Loucy (cell line): ENCODE measurements around the gene KCNMA1.

Experiments
- H2AFZ ChIP-seq: fragments of 200-600 bp; sonication (generic); 2 replicates; pipeline ENCODE4 v1.6.0; 2016; ENCODE audit warnings: antibody characterized with exemption, mild to moderate bottlenecking, low read length, moderate library complexity
- H3F3A ChIP-seq: fragments of 200-600 bp; 2 replicates; pipeline ENCODE4 v1.6.0; 2016; ENCODE audit warnings: antibody characterized with exemption, low read depth, mild to moderate bottlenecking
- H3K27me3 ChIP-seq: fragments of 200-600 bp; sonication (generic); 2 replicates; pipeline ENCODE4 v1.6.1; 2014; ENCODE audit warnings: low read length, mild to moderate bottlenecking; ENCODE audit not compliant: insufficient read depth, poor library complexity, severe bottlenecking
- H3K36me3 ChIP-seq: fragments of 200-600 bp; sonication (generic); 2 replicates; pipeline ENCODE4 v1.6.1; 2016; ENCODE audit warnings: low read length; ENCODE audit not compliant: insufficient read depth
- H3K4me1 ChIP-seq: fragments of 200-600 bp; sonication (generic); 2 replicates; pipeline ENCODE4 v1.5.1; 2014; ENCODE audit warnings: low read length, mild to moderate bottlenecking; ENCODE audit not compliant: insufficient read depth, poor library complexity, severe bottlenecking
- H3K4me2 ChIP-seq: fragments of 200-600 bp; sonication (generic); 2 replicates; pipeline ENCODE4 v1.6.0; 2014; ENCODE audit warnings: antibody characterized with exemption, low read length, low read depth, mild to moderate bottlenecking; ENCODE audit not compliant: poor library complexity, severe bottlenecking
- H3K4me3 ChIP-seq: fragments of 200-600 bp; sonication (generic); 2 replicates; pipeline ENCODE4 v1.5.1; 2014; ENCODE audit warnings: low read length, mild to moderate bottlenecking, mixed read lengths; ENCODE audit not compliant: poor library complexity, severe bottlenecking
- H3K79me2 ChIP-seq: fragments of 200-600 bp; sonication (generic); 2 replicates; pipeline ENCODE4 v1.6.1; 2014; ENCODE audit warnings: low read length; ENCODE audit not compliant: insufficient read depth
- H3K9ac ChIP-seq: fragments of 200-600 bp; sonication (generic); 2 replicates; pipeline ENCODE4 v1.6.0; 2014; ENCODE audit warnings: mild to moderate bottlenecking, low read depth, low read length, moderate library complexity; ENCODE audit not compliant: poor library complexity, severe bottlenecking
- H3K9me2 ChIP-seq: fragments of 200-600 bp; sonication (generic); replicated peaks from 2 replicates; pipeline ENCODE4 v1.6.1; 2016; ENCODE audit warnings: low read depth, low read length, mixed read lengths
- H3K9me3 ChIP-seq: fragments of 200-600 bp; sonication (generic); 2 replicates; pipeline ENCODE4 v1.6.1; 2014; ENCODE audit warnings: mild to moderate bottlenecking, antibody characterized with exemption, low read length, low read depth; ENCODE audit not compliant: insufficient read depth
- H4K20me1 ChIP-seq: fragments of 200-600 bp; sonication (generic); 2 replicates; pipeline ENCODE4 v1.6.0; 2014; ENCODE audit warnings: antibody characterized with exemption, low read length, mild to moderate bottlenecking; ENCODE audit not compliant: insufficient read depth, poor library complexity, severe bottlenecking
- CTCF ChIP-seq: fragments of 200-600 bp; sonication (generic); conservative IDR thresholded peaks from 2 replicates; pipeline ENCODE4 v1.5.1; 2014; ENCODE audit warnings: mild to moderate bottlenecking, antibody characterized with exemption, low read length
- EZH2phosphoT487 ChIP-seq: fragments of 200-600 bp; IDR thresholded peaks from 2 replicates; pipeline ENCODE4 v1.6.1; 2018; ENCODE audit warnings: antibody characterized with exemption, mild to moderate bottlenecking, moderate library complexity, borderline replicate concordance

Gene KCNMA1

GRCh38 chr10:77680811-77681210, 43.2 kb upstream of the KCNMA1 start:
- Histone ChIP-seq H3K79me2 (no peaks in the 10 kb centered on the region), H2AFZ (no peak overlapping the region), H3K9me2 (no peaks in the 10 kb centered on the region), H3K36me3 (no peaks in the 10 kb centered on the region), H3K9me3 (no peaks in the 10 kb centered on the region), H3K9ac (no peak overlapping the region), H3K4me1 (no peaks in the 10 kb centered on the region), H3K27me3 (no peaks in the 10 kb centered on the region), H3F3A (no peaks in the 10 kb centered on the region), H3K4me2 (no peak overlapping the region), H4K20me1 (no peaks in the 10 kb centered on the region), H3K4me3 (no peak overlapping the region)
- no peak for TF ChIP-seq EZH2phosphoT487
- TF ChIP-seq CTCF = no peak

GRCh38 chr10:77680065-77680464, 42.5 kb upstream of the KCNMA1 start:
- TF ChIP-seq EZH2phosphoT487 (no peak), CTCF (no peak)
- no peaks in the 10 kb centered on the region for H3K36me3 ChIP-seq
- H3K9ac ChIP-seq = no peak overlapping the region
- H3K4me1 ChIP-seq = no peaks in the 10 kb centered on the region
- no peak overlapping the region for H3K4me2 ChIP-seq
- no peaks in the 10 kb centered on the region for H4K20me1 ChIP-seq
- no peaks in the 10 kb centered on the region for H3K9me2 ChIP-seq
- no peaks in the 10 kb centered on the region for H3K27me3 ChIP-seq
- no peak overlapping the region for H2AFZ ChIP-seq
- no peaks in the 10 kb centered on the region for H3K9me3 ChIP-seq
- H3K4me3 ChIP-seq = no peak overlapping the region
- H3K79me2 ChIP-seq = no peaks in the 10 kb centered on the region
- H3F3A ChIP-seq = no peaks in the 10 kb centered on the region

- no peaks in the 10 kb centered on the region for H3K36me3 ChIP-seq
Measured at GRCh38 chr10:77679217-77679616, 41.6 kb upstream of the KCNMA1 start.

More at GRCh38 chr10:77679217-77679616, 41.6 kb upstream of the KCNMA1 start:
- Histone ChIP-seq H3K27me3 (no peaks in the 10 kb centered on the region), H3K9me2 (no peaks in the 10 kb centered on the region), H3K4me3 (no peak overlapping the region), H3K9me3 (no peaks in the 10 kb centered on the region), H4K20me1 (no peaks in the 10 kb centered on the region), H3K4me2 (no peak overlapping the region), H3K4me1 (no peaks in the 10 kb centered on the region), H2AFZ (no peak overlapping the region), H3F3A (no peaks in the 10 kb centered on the region), H3K9ac (no peak overlapping the region), H3K79me2 (no peaks in the 10 kb centered on the region)
- no peak for TF ChIP-seq CTCF
- TF ChIP-seq EZH2phosphoT487 = no peak
